PC-9 (cell line): ENCODE data around the gene CYTH2.

Experiments
- EZH2 ChIP-seq: fragments of 200-600 bp; sonication (generic); IDR thresholded peaks from 2 replicates; pipeline ENCODE4 v1.8.0; 2017; ENCODE audit warnings: antibody characterized with exemption, low read depth
- TF ChIP-seq, protein P1 (sequence below): fragments of 200-600 bp; sonication (generic); conservative IDR thresholded peaks from 2 replicates; pipeline ENCODE4 v1.6.1; 2017; ENCODE audit warnings: mixed run types, antibody characterized with exemption, mild to moderate bottlenecking, moderate library complexity

GRCh38 chr19:48445606-48446481 is 23.3 kb upstream of the CYTH2 start, which contains the start of gene GRWD1:
- TF ChIP-seq EZH2: no peak
- TF ChIP-seq, protein P1, sequence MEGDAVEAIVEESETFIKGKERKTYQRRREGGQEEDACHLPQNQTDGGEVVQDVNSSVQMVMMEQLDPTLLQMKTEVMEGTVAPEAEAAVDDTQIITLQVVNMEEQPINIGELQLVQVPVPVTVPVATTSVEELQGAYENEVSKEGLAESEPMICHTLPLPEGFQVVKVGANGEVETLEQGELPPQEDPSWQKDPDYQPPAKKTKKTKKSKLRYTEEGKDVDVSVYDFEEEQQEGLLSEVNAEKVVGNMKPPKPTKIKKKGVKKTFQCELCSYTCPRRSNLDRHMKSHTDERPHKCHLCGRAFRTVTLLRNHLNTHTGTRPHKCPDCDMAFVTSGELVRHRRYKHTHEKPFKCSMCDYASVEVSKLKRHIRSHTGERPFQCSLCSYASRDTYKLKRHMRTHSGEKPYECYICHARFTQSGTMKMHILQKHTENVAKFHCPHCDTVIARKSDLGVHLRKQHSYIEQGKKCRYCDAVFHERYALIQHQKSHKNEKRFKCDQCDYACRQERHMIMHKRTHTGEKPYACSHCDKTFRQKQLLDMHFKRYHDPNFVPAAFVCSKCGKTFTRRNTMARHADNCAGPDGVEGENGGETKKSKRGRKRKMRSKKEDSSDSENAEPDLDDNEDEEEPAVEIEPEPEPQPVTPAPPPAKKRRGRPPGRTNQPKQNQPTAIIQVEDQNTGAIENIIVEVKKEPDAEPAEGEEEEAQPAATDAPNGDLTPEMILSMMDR: peak; percentile 54; the same call in 1 of the 2 replicates
